RCC 7860 (cell line): ENCODE data around the gene UNG.
"Not testable (repeated sequence)": the region's sequence is repeated elsewhere in the genome, so short reads cannot be mapped to it uniquely, and the experiment has no call there.

ENCODE experiments used
- DNase-seq: peaks from one replicate; pipeline ENCODE4 v3.0.0-alpha.2; 2015; ENCODE audit warnings: low spot score
- FAIRE-seq: peaks from 2 replicates; lab custom pipeline; 2012; peaks lifted over from hg19 to GRCh38; lab: Jason Lieb, UNC

UNG gene

GRCh38 chr12:109120095-109120494 lies 22.7 kb downstream of the UNG start:
- DNase-seq, result no peak

GRCh38 chr12:109120557-109120956 lies 23.2 kb downstream of the UNG start:
- FAIRE-seq, result no peak
- no peak for DNase-seq

More at GRCh38 chr12:109120095-109120494, 22.7 kb downstream of the UNG start:
- no peak for FAIRE-seq

- FAIRE-seq, result no peak
- no peak for DNase-seq
Measured at GRCh38 chr12:109121346-109121880, 24.0 kb downstream of the UNG start.

- FAIRE-seq, result no peak
- DNase-seq, result no peak
Measured at GRCh38 chr12:109124878-109125648, 27.7 kb downstream of the UNG start.

- DNase-seq (no peak), FAIRE-seq (no peak)
Measured at GRCh38 chr12:109125791-109126190, 28.4 kb downstream of the UNG start.

- DNase-seq (no peak), FAIRE-seq (no peak)
Measured at GRCh38 chr12:109126784-109127183, 29.4 kb downstream of the UNG start.

GRCh38 chr12:109127533-109128242 lies 30.3 kb downstream of the UNG start:
- DNase-seq (no peak), FAIRE-seq (no peak)

- DNase-seq (no peak), FAIRE-seq (no peak)
Measured at GRCh38 chr12:109130297-109131153, 33.1 kb downstream of the UNG start.

GRCh38 chr12:109131154-109132050 lies 34.0 kb downstream of the UNG start:
- FAIRE-seq, result no peak

GRCh38 chr12:109134186-109134917 lies 37.0 kb downstream of the UNG start:
- FAIRE-seq (no peak), DNase-seq (no peak)

More at GRCh38 chr12:109131154-109132050, 34.0 kb downstream of the UNG start:
- no peak for DNase-seq

GRCh38 chr12:109137055-109137454 lies 39.7 kb downstream of the UNG start:
- FAIRE-seq, result no peak
- DNase-seq, result no peak

- no peak for DNase-seq
Measured at GRCh38 chr12:109139360-109139759, 42.0 kb downstream of the UNG start.

GRCh38 chr12:109139791-109140190 lies 42.4 kb downstream of the UNG start:
- FAIRE-seq, result no peak
- no peak for DNase-seq

More at GRCh38 chr12:109139360-109139759, 42.0 kb downstream of the UNG start:
- no peak for FAIRE-seq

- DNase-seq, result no peak
- no peak for FAIRE-seq
Measured at GRCh38 chr12:109140560-109140959, 43.2 kb downstream of the UNG start.

- FAIRE-seq (no peak), DNase-seq (no peak)
Measured at GRCh38 chr12:109144224-109144623, 46.8 kb downstream of the UNG start.

GRCh38 chr12:109147126-109147525 lies 49.7 kb downstream of the UNG start:
- not testable (repeated sequence) for DNase-seq, FAIRE-seq

- no peak for DNase-seq
Measured at GRCh38 chr12:109147954-109148353, 50.6 kb downstream of the UNG start.

GRCh38 chr12:109150124-109150640 lies 52.8 kb downstream of the UNG start:
- FAIRE-seq (no peak), DNase-seq (no peak)

More at GRCh38 chr12:109147954-109148353, 50.6 kb downstream of the UNG start:
- FAIRE-seq, result no peak

- no peak for FAIRE-seq
- DNase-seq, result no peak
Measured at GRCh38 chr12:109151457-109151856, 54.1 kb downstream of the UNG start.
